Spleen (tissue), 11 donors: ENCODE results near the gene NOG. TPM values are rescaled to one million over a fixed set of nuclear protein-coding genes. Genes with fewer than 3 reads are reported as not detected.

ENCODE experiments used
- DNase-seq: peaks from one replicate; pipeline ENCODE4 v3.0.0-alpha.2; 2020
- H3K27ac ChIP-seq, 8 donors: fragments of 200-600 bp; sonication (generic) in 7 of 8; 1 replicate in 4 of 8; 2 replicates in 4 of 8; pipeline versions ENCODE4 v1.5.0 to v1.8.0; 2016 to 2021; ENCODE audit warnings: inconsistent platforms in 4 of 8, mild to moderate bottlenecking in 4 of 8, moderate library complexity in 1 of 8
- H3K27me3 ChIP-seq, 7 donors: fragments of 200-600 bp; sonication (generic) in 6 of 7; replicated peaks in 1 of 7; 1 replicate in 4 of 7; 2 replicates in 3 of 7; pipeline versions ENCODE4 v1.5.0 to v1.8.0; 2016 to 2021; ENCODE audit warnings: inconsistent platforms in 3 of 7, mild to moderate bottlenecking in 1 of 7
- H3K36me3 ChIP-seq, 6 donors: fragments of 200-600 bp; sonication (generic) in 5 of 6; 1 replicate in 4 of 6; 2 replicates in 2 of 6; pipeline versions ENCODE4 v1.5.0 to v1.8.0; 2016 to 2021; ENCODE audit warnings: inconsistent platforms in 2 of 6
- H3K4me1 ChIP-seq, 6 donors: fragments of 200-600 bp; sonication (generic) in 5 of 6; 1 replicate in 3 of 6; 2 replicates in 3 of 6; pipeline versions ENCODE4 v1.5.0 to v1.8.0; 2016 to 2021; ENCODE audit warnings: inconsistent platforms in 3 of 6
- H3K4me3 ChIP-seq, 8 donors: fragments of 200-600 bp; sonication (generic) in 7 of 8; 1 replicate in 4 of 8; 2 replicates in 4 of 8; pipeline versions ENCODE4 v1.5.0 to v1.8.0; 2016 to 2021; ENCODE audit warnings: inconsistent platforms in 4 of 8, mild to moderate bottlenecking in 4 of 8, moderate library complexity in 2 of 8
- H3K9me3 ChIP-seq, 8 donors: fragments of 200-600 bp; sonication (generic) in 7 of 8; 1 replicate in 4 of 8; 2 replicates in 4 of 8; pipeline versions ENCODE4 v1.5.0 to v1.8.0; 2016 to 2021; ENCODE audit warnings: inconsistent platforms in 4 of 8
- CTCF ChIP-seq, 11 experiments: fragments of 200-600 bp in 7 of 11; fragments of 450-650 bp in 4 of 11; sonication (generic) in 4 of 11; IDR thresholded peaks in 8 of 11; conservative IDR thresholded peaks in 3 of 11; 1 replicate in 7 of 11; 2 replicates in 4 of 11; pipeline versions ENCODE4 v1.4.0 to v1.8.0; 2016 to 2021; ENCODE audit warnings: antibody characterized with exemption in 11 of 11, inconsistent platforms in 4 of 11, mild to moderate bottlenecking in 1 of 11
- POLR2A ChIP-seq, 3 donors: fragments of 450-650 bp; IDR thresholded peaks; one replicate each; pipeline ENCODE4 v1.5.1; 2017; ENCODE audit warnings: antibody characterized with exemption in 3 of 3, mild to moderate bottlenecking in 1 of 3
- POLR2AphosphoS5 ChIP-seq, 3 donors: sonication (generic); formaldehyde crosslinking; IDR thresholded peaks; one replicate each; pipeline ENCODE4 v1.5.1; 2017; ENCODE audit warnings: antibody characterized with exemption in 3 of 3
- WGBS, 5 donors: extraction: QIAGEN DNeasy Blood & Tissue Kit in 3 of 5; methylation state at CpG; one replicate each; pipeline versions ENCODE4 v1.1.5 to v1.1.7; 2013 to 2018; 5-methylcytosine and 5-hydroxymethylcytosine counted together
- intact Hi-C: fragments of 100-400 bp; cut with DNase I; formaldehyde crosslinking; loops from one replicate; pipeline ENCODE4 v1.15.0; 2023; ENCODE audit warnings: low total_unique reads
- polyA plus RNA-seq, 3 donors: library from polyadenylated mRNA; stranded (reverse); fragments of 200-250 nt; gene quantifications; one replicate each; pipeline ENCODE4 v1.2.1, GENCODE V29; 2013
- total RNA-seq, 7 donors: library from RNA; depleted of rRNA in 3 of 7; stranded (reverse); fragments of >200 nt in 3 of 7; fragmentation: NEBNext Ultra II Directional in 4 of 7; extraction: Animal tissue kit (Norgen Biotek cat#: 25700) in 4 of 7; gene quantifications; one replicate each; pipeline versions ENCODE4 v1.1.0 to v1.2.1, GENCODE V29; 2016 to 2021
- donor health status: healthy with polysubstance abuse.
- donor health status: DM: no; HTN: no; CAD: no; lungs with moderate emphysema.
- donor health status: DM: no; HTN: no; CAD: no.
- donor health status: Bipolar disorder and iron deficiency.
- donor health status: healthy.
- donor health status: DM: no; HTN: no; CAD: no.
- donor health status: DM: yes; HTN: yes; CAD: no.

Gene NOG
- total and polyA plus RNA-seq, 10 donors = 0.04 to 1.3 (median 0.54) TPM; not detected in 3

- TF ChIP-seq POLR2A (IDR thresholded peaks at IDR 0.05) = no peak
- no peak for TF ChIP-seq CTCF (IDR thresholded peaks at IDR 0.05 in 8 of 11, conservative IDR thresholded peaks at IDR 0.05 in 3 of 11)
- no peak for TF ChIP-seq POLR2AphosphoS5 (IDR thresholded peaks at IDR 0.05)
- no peak for DNase-seq
- WGBS, 5 donors = 80 to 89% (median 82%) methylated on average over 4 of the region's 4 CpGs
- H3K27me3 ChIP-seq = peaks cover 0 to 7% (median 0%) of the 10 kb centered on the region in 7 donors
- no peaks in the 10 kb centered on the region for H3K9me3 ChIP-seq
- H3K4me1 ChIP-seq = no peaks in the 10 kb centered on the region
- H3K27ac ChIP-seq = no peak overlapping the region
- H3K36me3 ChIP-seq = no peaks in the 10 kb centered on the region
- intact Hi-C loops = no loop called here
- H3K4me3 ChIP-seq = no peak overlapping the region
Observed at GRCh38 chr17:56633681-56634080, 40.2 kb downstream of the NOG start.

GRCh38 chr17:56635641-56636040, 42.1 kb downstream of the NOG start:
- TF ChIP-seq POLR2AphosphoS5 (IDR thresholded peaks at IDR 0.05) (no peak), POLR2A (IDR thresholded peaks at IDR 0.05) (no peak), CTCF (IDR thresholded peaks at IDR 0.05 in 8 of 11, conservative IDR thresholded peaks at IDR 0.05 in 3 of 11) (no peak)
- no peak for DNase-seq
- WGBS, 5 donors = 68 to 93% (median 81%) methylated on average over 1 of the region's 1 CpG
- Histone ChIP-seq H3K9me3 (no peaks in the 10 kb centered on the region), H3K36me3 (no peaks in the 10 kb centered on the region), H3K27me3 (peaks cover 0 to 11% (median 0%) of the 10 kb centered on the region in 7 donors), H3K4me1 (no peaks in the 10 kb centered on the region), H3K4me3 (no peak overlapping the region), H3K27ac (no peak overlapping the region)
- intact Hi-C loops = no loop called here

- Histone ChIP-seq H3K4me3 (no peak overlapping the region), H3K27ac (no peak overlapping the region), H3K36me3 (no peaks in the 10 kb centered on the region), H3K27me3 (peaks cover 0 to 11% (median 0%) of the 10 kb centered on the region in 7 donors), H3K9me3 (no peaks in the 10 kb centered on the region), H3K4me1 (no peaks in the 10 kb centered on the region)
- intact Hi-C loops = no loop called here
- no peak for TF ChIP-seq CTCF (IDR thresholded peaks at IDR 0.05 in 8 of 11, conservative IDR thresholded peaks at IDR 0.05 in 3 of 11)
- no peak for TF ChIP-seq POLR2AphosphoS5 (IDR thresholded peaks at IDR 0.05)
- no peak for TF ChIP-seq POLR2A (IDR thresholded peaks at IDR 0.05)
- WGBS, 5 donors = 67 to 88% (median 71%) methylated on average over 3 of the region's 3 CpGs
- DNase-seq = no peak
Observed at GRCh38 chr17:56636265-56636664, 42.8 kb downstream of the NOG start.

- H3K4me3 ChIP-seq = no peak overlapping the region
- intact Hi-C loops = no loop called here
- H3K36me3 ChIP-seq = no peaks in the 10 kb centered on the region
- DNase-seq = no peak
- no peaks in the 10 kb centered on the region for H3K9me3 ChIP-seq
- peaks cover 0 to 11% (median 0%) of the 10 kb centered on the region in 7 donors for H3K27me3 ChIP-seq
- TF ChIP-seq POLR2A (IDR thresholded peaks at IDR 0.05) (no peak), CTCF (IDR thresholded peaks at IDR 0.05 in 8 of 11, conservative IDR thresholded peaks at IDR 0.05 in 3 of 11) (no peak)
- H3K4me1 ChIP-seq = no peaks in the 10 kb centered on the region
- WGBS, 5 donors = 88 to 94% (median 92%) methylated on average over 8 of the region's 8 CpGs
- H3K27ac ChIP-seq = no peak overlapping the region
Observed at GRCh38 chr17:56637254-56637653, 43.8 kb downstream of the NOG start.
